D721Med (cell line): Measurements from ENCODE around the gene SQSTM1.

Experiments used
- DNase-seq: peaks from one replicate; pipeline ENCODE4 v3.0.0; 2011; ENCODE audit warnings: low spot score; ENCODE audit not compliant: insufficient read length
- FAIRE-seq: peaks from 2 replicates; lab custom pipeline; 2011; peaks lifted over from hg19 to GRCh38; lab: Jason Lieb, UNC
- CTCF ChIP-seq: IDR thresholded peaks from 2 replicates; pipeline ENCODE4 v1.5.1; 2012; ENCODE audit warnings: mild to moderate bottlenecking, control low read depth; ENCODE audit not compliant: insufficient read depth; ENCODE audit errors: missing control alignments

SQSTM1 gene

GRCh38 chr5:179803651-179804554 lies 16.8 kb upstream of the SQSTM1 start:
- DNase-seq, result no peak
- no peak for TF ChIP-seq CTCF
- FAIRE-seq, result no peak

- no peak for FAIRE-seq
- TF ChIP-seq CTCF, result no peak
- no peak for DNase-seq
These were observed 16.2 kb upstream of the SQSTM1 start for GRCh38 chr5:179804555-179804947.

GRCh38 chr5:179805070-179805528 lies 15.6 kb upstream of the SQSTM1 start:
- DNase-seq, result no peak
- FAIRE-seq, result no peak
- no peak for TF ChIP-seq CTCF

- DNase-seq (no peak), FAIRE-seq (no peak)
These were observed 15.0 kb upstream of the SQSTM1 start for GRCh38 chr5:179805529-179806249.

GRCh38 chr5:179806250-179807048 lies 14.3 kb upstream of the SQSTM1 start, which contains the start of gene MGAT4B:
Gene MGAT4B (minus strand): TSS chr5:179806866. CDS start chr5:179806583, 283 bp downstream.
- no peak for FAIRE-seq
- DNase-seq, result peak; percentile 90
- TF ChIP-seq CTCF, result no peak

More at GRCh38 chr5:179805529-179806249, 15.0 kb upstream of the SQSTM1 start:
- no peak for TF ChIP-seq CTCF

GRCh38 chr5:179812135-179812825 lies 8.4 kb upstream of the SQSTM1 start:
- no peak for DNase-seq
- no peak for TF ChIP-seq CTCF
- no peak for FAIRE-seq
